ENCODE data around the gene CFAP410.

CFAP410 gene

DNA sequence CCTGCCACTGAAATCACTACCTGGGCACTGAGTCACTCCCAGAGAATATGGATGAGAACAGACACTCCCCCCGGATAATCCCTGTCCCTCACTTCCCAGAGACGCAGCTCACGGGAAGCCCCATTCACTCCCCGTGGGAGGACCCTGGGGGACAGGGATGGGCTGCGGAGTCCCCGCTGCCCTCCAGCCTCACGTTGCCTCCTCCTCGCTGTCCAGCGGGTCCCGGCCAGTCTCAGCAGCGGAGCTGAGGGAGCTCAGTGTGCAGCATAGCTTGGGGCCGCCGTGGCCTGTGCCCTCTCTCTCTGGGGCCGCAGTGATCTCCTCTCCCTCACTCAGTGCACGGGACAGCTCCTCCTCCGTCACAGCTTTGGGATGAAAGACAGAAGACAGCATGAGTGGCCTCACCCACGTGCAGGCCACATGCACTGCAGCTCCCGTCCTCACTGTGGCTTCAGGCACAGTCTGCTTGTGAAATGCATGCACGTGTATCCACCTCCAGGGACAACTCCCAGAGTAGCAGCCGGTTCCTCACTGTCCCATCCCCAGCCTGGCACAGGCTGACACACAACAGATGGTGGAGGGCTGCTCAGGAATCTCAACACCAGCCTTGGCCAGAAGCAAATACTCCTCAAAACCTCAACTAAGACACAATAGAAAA lies 7.4 kb downstream of the CFAP410 start:
- DNase-seq (ENCODE audit: low read depth in 2 of 3, low spot score in 2 of 3): no peak

DNA sequence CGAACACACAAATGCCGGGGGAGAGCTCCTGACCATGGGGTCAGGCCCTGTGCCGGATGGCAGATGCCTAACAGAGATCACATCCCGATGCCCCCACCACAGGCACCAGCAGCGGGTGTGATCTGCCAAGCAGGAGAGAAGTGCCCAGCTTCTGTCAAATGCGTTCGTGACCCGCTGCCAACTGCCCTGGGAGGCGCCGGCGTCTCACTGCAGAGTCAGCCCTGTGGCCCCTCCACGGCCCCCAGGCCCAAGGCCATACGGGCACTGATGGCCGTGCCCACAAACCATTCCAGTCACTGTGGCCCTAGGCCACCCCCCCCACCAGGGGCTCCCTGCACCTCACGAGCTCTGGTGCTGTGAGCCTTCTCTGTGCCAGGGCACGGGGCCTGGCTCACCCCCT lies 8.0 kb downstream of the CFAP410 start:
- no peak for DNase-seq (ENCODE audit: low read depth in 2 of 3, low spot score in 2 of 3)

DNA sequence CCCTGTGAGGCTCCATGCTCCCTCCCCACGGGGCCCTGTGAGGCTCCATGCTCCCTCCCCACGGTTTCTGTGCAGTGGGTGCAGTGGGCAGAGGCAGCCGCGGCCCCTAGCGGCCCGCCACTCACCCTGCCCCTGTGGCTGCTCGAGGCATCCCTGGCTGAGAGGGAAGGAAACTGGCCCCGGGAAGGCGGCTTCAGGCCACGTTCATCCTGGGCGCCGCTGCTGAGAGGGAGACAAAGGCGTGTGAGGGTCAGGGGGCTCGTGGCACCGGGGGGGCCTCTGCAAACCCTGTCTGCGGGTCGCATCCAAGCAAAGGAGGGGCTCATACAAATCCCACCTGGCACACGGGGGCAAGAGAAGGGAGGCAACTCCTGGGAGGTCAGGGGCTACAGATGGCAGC lies 8.5 kb downstream of the CFAP410 start:
- DNase-seq (ENCODE audit: low read depth in 2 of 3, low spot score in 2 of 3): no peak

DNA sequence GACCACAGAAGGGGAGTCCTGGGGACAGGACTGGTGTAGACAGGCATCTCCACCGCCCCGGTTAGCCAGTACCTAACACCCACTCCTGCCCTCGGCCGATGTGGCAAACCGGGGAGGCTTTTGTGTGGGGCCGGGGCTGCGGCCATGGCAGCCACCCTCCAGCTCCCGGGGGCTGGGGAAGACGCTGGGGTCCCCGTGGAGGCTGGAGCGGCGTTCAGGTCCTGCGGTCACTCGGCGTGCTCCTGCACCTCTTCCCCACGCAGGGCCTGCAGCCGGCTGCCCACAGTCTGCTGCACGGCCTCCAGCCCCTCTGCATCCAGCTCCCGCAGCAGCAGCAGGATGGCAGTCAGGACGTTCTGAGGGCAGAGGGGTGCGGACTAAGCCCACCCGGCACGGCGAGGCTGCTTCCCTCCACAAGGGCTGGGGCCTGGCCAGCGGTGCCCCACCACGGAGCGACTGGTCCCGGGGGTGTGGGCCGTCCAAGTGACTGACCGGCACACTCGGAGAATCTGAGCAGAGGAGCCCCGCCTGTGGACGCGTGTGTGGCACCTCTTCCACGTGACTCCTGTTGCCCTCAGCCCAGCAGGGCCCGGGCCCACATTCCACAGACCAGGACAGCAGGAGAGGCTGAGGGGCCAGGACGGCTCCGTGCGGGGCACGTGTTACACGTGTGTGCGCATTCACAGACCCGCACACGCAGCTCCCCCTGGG lies 9.1 kb downstream of the CFAP410 start:
- DNase-seq (ENCODE audit: low read depth in 2 of 3, low spot score in 2 of 3): no peak

DNA sequence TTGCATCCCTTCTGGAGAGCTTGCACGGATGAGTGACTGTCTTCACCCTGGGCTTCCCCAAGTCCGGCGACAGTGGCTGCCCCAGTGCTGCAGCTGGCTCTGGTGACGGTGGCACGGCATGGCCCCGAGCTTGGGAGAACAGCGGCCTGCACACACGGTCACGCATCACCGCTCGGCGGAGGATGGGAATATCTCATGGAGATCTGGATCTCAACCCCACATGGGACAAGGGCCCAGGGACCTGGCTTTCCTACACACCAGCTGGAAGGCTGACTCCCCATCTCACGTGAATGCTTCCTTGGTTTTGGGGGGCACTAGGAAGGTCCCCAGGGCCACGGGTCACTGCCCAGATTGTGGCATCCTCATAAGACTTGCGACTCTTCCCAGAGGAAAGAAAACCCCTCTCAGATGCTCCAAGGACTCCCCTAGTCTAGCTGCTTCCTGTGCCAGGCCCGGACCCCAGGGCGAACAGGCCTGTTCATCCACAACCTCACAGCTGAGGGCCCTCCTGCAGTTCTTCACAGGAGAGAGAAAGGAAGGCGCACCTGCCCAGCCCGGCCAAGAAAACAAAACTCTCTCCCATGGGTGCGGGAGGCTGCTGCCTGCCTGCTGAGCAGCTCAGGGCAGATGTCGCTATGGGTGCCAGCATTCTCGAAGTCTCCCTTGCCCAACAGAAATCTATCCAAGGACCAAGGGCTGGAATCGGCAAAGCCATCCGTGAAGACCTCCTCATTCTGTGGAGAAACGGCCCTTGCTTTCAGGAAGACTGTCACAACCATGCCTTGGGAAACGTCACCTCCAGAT lies 9.9 kb downstream of the CFAP410 start:
- DNase-seq (ENCODE audit: low read depth in 2 of 3, low spot score in 2 of 3): no peak

DNA sequence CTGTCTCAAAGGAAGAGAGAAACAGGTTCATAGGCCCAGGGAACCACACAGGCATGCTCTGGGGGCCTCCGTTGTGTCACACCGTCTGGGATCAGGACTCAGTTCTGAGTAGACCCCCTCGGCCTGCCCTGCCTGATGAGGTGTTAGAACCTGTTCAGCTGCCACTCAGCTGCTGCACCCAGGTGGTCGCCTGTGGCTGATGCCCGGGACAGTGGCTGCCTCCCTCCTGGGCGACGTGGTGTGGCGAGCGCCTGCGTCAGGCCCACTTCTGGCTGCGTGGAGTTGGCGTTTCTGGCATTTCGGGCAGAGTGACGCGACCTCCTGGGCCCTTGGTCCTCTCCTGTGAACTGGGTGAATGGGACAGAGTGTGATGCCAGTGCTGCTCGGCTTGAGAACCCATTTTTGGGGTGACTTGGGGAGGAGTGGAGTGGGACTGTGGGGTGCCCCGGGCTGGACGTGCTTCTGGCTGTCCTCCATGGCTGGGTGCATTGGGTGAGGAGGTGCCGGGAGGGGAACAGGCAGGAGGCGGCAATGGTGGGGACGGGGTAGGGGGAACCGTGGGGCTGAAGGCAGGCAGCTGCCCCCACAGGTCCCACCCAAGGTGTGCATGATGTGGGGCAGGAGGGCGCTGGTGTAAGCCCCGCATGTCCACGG lies 10.8 kb downstream of the CFAP410 start:
- no peak for DNase-seq (ENCODE audit: low read depth in 2 of 3, low spot score in 2 of 3)

DNA sequence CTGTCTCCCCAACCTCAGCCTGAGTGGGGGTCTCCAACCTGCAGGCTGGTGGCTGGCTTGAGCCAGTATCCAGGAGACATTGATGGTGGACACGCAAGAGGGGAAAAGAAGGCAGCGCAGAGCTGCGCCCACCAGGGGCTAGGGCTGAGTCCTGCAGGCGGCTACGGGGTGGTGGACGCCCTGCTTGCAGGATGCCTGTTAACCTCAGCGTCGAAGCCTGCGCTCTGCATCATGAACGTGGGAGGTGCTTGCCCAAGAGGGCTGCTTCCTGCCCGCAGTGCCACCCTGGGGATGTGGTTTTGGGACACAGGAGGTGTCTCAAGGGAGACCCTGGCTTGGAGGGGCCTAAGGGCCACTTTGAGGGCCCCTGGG lies 11.6 kb downstream of the CFAP410 start:
- no peak for DNase-seq (ENCODE audit: low read depth in 2 of 3, low spot score in 2 of 3)

DNA sequence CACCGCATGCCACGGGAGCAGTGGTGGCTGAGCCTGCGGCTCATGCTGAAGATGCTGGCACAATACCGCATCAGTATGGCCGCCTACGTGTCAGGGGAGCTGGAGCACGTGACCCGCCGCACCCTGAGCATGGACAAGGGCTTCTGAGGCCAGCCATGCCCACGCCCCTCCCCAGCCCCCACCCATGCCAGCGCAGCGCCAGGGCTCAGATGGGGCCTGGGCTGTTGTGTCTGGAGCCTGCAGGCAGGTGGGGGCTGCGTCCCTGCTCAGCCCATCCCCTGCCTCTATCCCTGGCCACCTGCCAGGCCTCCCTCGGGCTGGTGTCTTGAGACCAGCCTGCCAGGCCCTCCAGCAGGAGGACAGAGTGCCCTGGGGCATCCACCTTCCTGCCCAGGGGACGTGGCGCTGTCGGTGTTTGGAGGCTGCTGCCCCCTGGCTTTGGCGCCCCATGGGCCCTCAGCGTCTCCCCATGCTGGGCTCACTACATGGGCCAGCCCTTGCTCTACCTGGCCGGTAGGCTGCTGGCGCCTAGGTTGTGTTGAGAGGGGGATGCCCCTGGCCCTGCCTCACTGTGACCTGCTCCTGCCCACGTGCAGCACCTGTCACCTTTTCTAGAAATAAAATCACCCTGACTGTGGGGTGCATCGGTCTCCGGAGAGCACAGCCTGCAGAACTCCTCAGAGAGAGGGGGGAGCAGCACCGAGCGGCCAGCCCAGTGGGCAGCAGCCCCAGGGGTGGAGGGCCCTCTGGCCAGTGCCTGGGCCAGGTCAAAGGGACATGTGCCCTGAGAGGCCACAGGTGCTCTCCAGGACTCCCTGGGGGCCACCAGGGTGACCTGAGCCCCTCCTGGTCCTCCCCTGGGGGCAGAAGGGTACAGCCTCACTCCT lies 12.2 kb downstream of the CFAP410 start:
- no peak for DNase-seq (ENCODE audit: low read depth in 2 of 3, low spot score in 2 of 3)

DNA sequence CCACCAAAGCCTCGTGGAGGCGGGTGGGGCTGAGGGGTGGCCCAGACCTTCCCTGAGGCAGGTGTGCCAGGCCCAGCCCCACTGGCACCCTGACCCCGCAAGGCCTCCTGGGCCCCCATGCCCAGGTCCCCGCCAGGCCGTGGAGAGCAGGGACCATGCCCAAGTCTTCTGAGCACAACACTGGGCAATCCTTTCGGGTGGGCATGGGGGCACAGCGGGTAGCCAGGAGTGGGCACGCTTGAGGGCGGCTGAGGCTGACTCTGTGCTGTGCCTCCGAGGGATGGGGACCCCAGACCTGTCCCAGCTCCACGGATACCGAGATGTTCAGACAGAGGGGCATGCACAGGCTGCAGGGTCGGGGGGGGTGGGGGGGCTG lies 12.9 kb downstream of the CFAP410 start:
- no peak for DNase-seq (ENCODE audit: low read depth in 2 of 3, low spot score in 2 of 3)

DNA sequence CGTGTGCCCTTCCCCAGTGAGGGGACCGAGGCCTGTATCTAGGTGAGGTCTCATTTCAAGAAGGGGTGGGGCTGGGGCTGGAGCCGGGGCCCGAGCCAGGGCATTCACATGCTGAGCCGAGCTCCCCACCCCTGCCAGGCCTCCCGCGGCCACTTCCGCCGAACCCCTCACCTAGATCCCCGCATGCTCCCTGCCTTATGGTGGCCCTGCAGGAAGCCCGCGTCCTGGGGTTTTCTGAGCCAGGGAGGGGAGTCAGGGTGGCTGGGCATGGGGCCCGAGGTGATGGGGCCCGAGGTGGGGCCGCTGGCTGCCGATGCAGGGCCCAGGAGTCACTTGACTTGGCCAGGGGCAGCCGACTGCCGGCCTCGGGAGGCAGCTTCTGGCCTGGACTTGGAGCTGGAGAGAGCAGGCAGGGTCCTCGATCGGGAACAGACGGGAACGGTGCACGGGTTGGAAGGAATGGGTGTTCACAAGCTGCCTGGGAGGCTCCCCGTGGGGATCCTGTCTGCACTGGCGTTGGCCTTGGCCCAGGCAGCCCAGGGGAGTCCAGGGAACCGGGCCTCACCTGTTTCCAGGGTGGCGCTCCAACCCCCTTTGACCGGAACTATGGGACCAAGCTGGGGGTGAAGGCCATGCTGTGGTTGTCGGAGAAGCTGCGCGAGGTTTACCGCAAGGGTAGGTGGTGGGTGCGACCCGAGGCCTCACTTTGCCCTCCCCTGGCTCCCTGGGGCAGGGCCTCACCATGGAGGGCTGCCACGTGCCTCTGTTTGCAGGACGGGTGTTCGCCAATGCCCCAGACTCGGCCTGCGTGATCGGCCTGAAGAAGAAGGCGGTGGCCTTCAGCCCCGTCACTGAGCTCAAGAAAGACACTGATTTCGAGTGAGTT lies 13.6 kb downstream of the CFAP410 start:
- no peak for DNase-seq (ENCODE audit: low read depth in 2 of 3, low spot score in 2 of 3)

DNA sequence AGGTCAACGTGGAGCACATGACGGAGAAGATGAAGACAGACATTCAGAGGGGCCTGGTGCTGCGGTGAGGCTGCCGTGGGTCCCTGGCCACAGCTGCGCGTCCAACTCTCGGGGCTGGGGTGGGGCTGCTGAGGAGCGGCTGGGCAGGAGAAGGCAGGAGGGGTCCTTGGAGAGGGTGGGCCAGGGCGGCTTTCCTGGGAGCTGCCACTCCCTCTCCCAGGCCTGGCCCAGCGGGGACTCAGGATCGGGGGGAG lies 14.4 kb downstream of the CFAP410 start:
- no peak for DNase-seq (ENCODE audit: low read depth in 2 of 3, low spot score in 2 of 3)

DNA sequence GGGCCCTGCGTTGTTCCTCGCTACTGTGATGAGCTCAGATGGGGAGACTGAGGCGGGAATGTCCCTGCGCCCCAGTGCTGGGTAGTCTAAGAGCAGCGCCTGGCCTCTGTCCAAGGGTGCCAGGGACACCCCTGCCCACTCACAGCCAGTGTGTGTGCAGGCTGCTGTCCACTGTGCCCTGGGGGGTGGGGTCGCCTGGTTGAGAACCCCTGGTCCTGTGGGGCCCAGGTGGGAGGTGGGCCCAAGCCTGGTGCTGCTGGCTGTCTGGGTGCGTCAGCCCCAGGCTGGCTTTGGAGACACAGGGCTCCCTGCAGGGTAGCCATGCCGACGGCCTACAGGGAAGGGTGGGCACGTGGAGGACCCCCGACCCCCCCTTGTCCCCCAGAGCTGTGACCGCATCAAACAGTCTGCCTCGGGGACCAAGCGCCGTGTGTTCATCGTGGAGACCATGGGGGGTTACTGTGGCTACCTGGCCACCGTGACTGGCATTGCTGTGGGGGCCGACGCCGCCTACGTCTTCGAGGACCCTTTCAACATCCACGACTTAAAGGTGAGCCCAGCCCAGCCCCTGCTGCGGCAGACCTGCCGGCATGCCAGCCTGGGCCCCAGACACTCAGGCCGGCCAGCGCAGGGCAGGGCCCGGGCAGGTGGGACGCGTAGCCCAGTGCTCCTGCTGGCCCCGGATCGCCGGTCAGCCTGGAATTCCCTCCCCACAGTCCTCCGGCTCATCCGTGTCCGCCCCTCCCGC lies 14.9 kb downstream of the CFAP410 start:
- no peak for DNase-seq (ENCODE audit: low read depth in 2 of 3, low spot score in 2 of 3)

DNA sequence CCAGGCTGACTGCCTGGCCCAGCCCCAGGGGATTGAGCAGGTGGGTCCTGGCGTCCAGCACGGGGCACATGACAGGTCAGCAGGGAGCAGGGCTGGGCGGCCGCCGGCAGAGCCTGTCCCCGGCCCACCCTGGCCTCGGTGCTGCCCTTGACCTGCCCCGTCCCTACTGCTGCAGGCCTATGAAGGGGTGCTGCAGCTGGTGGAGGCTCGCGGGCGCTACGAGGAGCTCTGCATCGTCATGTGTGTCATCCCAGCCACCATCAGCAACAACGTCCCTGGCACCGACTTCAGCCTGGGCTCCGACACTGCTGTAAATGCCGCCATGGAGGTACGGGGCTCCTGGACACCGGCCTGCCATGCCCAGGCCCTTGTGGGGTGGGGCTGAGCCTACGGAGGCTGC lies 15.6 kb downstream of the CFAP410 start:
- no peak for DNase-seq (ENCODE audit: low read depth in 2 of 3, low spot score in 2 of 3)

DNA sequence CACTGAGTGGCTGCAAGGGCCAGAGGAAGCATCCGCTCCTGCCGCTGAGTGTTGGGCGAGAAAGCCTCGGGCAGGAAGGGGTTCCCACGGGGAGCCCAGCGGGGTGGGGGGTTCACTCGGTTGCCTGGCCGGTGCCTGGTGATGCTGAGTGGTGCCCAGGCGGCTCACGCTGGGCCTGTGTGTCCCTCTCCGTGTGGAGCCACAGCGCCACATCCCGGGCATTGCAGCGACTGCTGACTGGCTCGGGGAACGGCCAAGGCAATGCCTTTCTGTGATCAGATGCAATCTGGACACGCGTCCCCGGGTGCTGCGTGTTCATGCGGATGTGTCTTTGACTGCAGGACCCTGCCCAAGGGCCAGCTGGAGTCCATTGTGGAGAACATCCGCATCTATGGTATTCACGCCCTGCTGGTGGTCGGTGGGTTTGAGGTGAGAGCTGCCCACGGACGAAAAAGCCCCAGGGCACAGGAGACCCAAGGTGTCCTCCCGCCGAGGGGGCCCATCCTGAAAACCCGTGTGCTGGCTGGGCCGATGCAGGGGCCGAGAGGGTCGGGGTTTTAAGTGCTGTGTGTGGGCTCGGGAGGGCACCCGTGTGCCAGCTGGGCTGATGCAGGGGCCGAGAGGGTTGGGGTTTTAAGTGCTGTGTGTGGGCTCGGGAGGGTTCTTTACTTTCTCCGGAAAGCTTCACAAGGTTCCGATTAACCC lies 16.4 kb downstream of the CFAP410 start:
- DNase-seq (ENCODE audit: low read depth in 2 of 3, low spot score in 2 of 3): no peak

DNA sequence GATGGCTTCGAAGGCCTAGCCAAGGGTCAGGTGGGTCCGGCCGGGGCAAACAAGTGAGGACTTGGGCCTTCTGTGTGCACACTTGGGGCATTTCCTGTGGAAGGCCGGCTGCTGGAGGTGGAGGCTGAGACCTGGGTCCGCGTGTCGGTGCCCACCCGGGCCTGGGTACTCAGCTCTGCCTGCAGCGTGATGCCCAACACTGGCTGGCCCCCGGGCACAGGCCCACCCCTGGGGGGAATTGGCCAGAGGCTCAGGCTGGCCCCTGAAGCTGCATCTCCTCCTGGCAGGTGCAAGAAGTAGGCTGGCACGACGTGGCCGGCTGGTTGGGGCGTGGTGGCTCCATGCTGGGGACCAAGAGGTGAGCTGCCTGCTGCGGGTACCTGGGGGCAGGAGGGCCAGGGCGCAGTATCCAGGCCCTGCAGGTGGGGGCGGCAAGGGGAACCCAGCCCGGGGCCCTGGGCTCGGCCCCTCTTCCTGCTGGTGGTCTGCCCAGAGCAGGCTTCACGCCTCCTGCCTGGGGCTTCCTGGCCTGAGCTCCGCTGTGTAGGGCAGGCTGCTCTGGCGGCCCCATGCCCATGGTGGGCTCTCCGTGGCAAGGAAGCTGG lies 17.2 kb downstream of the CFAP410 start:
- no peak for DNase-seq (ENCODE audit: low read depth in 2 of 3, low spot score in 2 of 3)

DNA sequence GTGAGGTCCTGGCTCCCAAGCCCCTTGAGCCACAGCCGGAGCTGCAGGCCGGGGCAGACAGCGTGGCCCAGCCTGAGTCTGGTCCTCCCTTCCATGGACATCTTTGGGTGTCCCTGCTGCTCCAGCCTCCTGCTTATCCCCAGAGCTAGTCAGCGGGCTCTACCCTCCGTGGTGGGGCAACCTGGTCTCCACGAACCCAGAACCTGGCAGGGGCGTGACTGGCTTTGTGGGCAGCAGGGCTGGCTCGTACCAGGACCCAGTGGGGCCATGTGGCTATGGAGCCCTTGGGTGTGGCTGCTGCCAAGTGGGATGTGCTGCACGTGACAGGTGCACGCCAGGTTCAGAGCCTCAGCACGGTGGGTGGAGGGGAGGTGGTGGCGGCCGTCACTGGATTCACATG lies 18.3 kb downstream of the CFAP410 start:
- no peak for DNase-seq (ENCODE audit: low read depth in 2 of 3, low spot score in 2 of 3)

DNA sequence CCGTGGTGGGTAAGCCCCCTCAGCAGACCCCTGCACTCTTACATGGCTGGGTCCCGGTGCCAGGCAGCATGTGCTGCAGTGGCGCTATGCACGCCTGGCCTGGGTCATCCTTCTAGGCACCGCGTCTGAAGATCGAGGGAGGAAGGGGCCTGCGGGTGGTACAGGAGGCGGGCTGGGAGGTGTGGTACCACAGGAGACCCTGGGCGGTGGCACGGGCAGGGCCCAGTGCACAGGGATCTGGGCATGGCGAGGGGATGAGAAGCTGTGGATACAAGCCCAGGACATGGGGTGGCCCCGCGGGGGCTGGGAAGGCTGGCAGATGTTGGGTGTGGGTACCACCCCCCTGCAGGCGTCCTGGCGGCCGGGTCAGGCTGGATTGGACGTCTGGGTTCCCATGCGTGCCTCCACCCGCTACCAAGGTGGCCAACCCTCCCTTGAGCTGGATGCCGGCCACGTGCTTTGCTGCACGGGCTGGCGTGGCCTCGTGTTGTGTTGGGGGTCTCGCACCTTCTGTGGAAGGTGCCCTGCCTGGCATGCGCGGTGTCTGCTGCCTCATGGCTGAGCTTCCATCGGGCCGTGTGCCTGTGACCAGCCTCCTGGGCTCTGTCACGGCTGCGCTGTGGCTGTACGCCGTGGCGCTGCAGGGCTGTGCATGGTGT lies 19.7 kb downstream of the CFAP410 start:
- no peak for DNase-seq (ENCODE audit: low read depth in 2 of 3, low spot score in 2 of 3)

Measured in activated CD8-positive, alpha-beta memory T cell treated with anti-CD3 and anti-CD28 coated beads for 48 hours (primary cell).